Subcutaneous abdominal adipose tissue (tissue), 5 donors: ENCODE measurements around the gene ZNF507.
A peak's percentile ranks its signal among the peaks of the same experiment; 100 is the strongest.

Experiments
- H3K27ac ChIP-seq: one replicate; pipeline ENCODE4 v1.7.0; 2013; ENCODE audit warnings: low read depth, mild to moderate bottlenecking, inconsistent platforms, low read length, moderate library complexity
- H3K27me3 ChIP-seq, 5 donors: one replicate each; pipeline ENCODE4 v1.7.0; 2013; ENCODE audit warnings: low read length in 5 of 5, inconsistent platforms in 1 of 5; ENCODE audit not compliant: control insufficient read depth in 5 of 5, insufficient read depth in 4 of 5
- H3K36me3 ChIP-seq, 5 donors: one replicate each; pipeline ENCODE4 v1.7.0; 2013; ENCODE audit warnings: low read length in 5 of 5; ENCODE audit not compliant: control insufficient read depth in 5 of 5, insufficient read depth in 5 of 5
- H3K4me1 ChIP-seq, 5 donors: one replicate each; pipeline ENCODE4 v1.7.0; 2013; ENCODE audit warnings: low read length in 5 of 5, mild to moderate bottlenecking in 3 of 5, moderate library complexity in 1 of 5; ENCODE audit not compliant: control insufficient read depth in 5 of 5, insufficient read depth in 5 of 5
- H3K4me3 ChIP-seq, 5 donors: one replicate each; pipeline ENCODE4 v1.7.0; 2013; ENCODE audit warnings: low read length in 5 of 5, low read depth in 1 of 5
- H3K9ac ChIP-seq, 5 donors: one replicate each; pipeline ENCODE4 v1.7.0; 2013; ENCODE audit warnings: low read length in 5 of 5, mild to moderate bottlenecking in 4 of 5, moderate library complexity in 3 of 5
- H3K9me3 ChIP-seq, 5 donors: one replicate each; pipeline ENCODE4 v1.7.0; 2013; ENCODE audit warnings: low read length in 5 of 5; ENCODE audit not compliant: control insufficient read depth in 5 of 5
- donor health status: healthy.
- donor health status: healthy.
- donor health status: healthy.
- donor health status: healthy.
- donor health status: healthy.

Gene ZNF507

GRCh38 chr19:32339423-32339822, 6.0 kb upstream of the ZNF507 start:
- Histone ChIP-seq H3K9ac (no peak overlapping the region), H3K27ac (no peak overlapping the region)

GRCh38 chr19:32339988-32340874, 5.2 kb upstream of the ZNF507 start:
- H3K27me3 ChIP-seq, result peaks cover 0 to 13% (median 0%) of the 10 kb centered on the region in 5 donors
- no peaks in the 10 kb centered on the region for H3K9me3 ChIP-seq
- peaks cover 0 to 4% (median 0%) of the 10 kb centered on the region in 5 donors for H3K4me1 ChIP-seq
- H3K27ac ChIP-seq, result no peak overlapping the region
- H3K36me3 ChIP-seq, result no peaks in the 10 kb centered on the region
- no peak overlapping the region for H3K4me3 ChIP-seq
- no peak overlapping the region for H3K9ac ChIP-seq

More at GRCh38 chr19:32339423-32339822, 6.0 kb upstream of the ZNF507 start:
- Histone ChIP-seq H3K36me3 (no peaks in the 10 kb centered on the region), H3K4me1 (peaks cover 0 to 4% (median 0%) of the 10 kb centered on the region in 5 donors), H3K9me3 (no peaks in the 10 kb centered on the region), H3K4me3 (no peak overlapping the region), H3K27me3 (peaks cover 0 to 10% (median 0%) of the 10 kb centered on the region in 5 donors)

- Histone ChIP-seq H3K27ac (no peak overlapping the region), H3K9me3 (no peaks in the 10 kb centered on the region), H3K4me3 (no peak overlapping the region), H3K4me1 (peaks cover 0 to 20% (median 18%) of the 10 kb centered on the region in 5 donors), H3K9ac (no peak overlapping the region), H3K27me3 (peaks cover 0 to 13% (median 0%) of the 10 kb centered on the region in 5 donors), H3K36me3 (peaks cover 0 to 1% (median 0%) of the 10 kb centered on the region in 5 donors)
Observed at GRCh38 chr19:32342695-32343094, 2.7 kb upstream of the ZNF507 start.

GRCh38 chr19:32343550-32344262, 1.7 kb upstream of the ZNF507 start:
- H3K4me1 ChIP-seq, result peaks cover 0 to 20% (median 19%) of the 10 kb centered on the region in 5 donors
- no peak overlapping the region for H3K27ac ChIP-seq
- H3K4me3 ChIP-seq, result no peak overlapping the region
- peaks cover 0 to 7% (median 3%) of the 10 kb centered on the region in 5 donors for H3K36me3 ChIP-seq
- H3K9ac ChIP-seq, result no peak overlapping the region
- H3K27me3 ChIP-seq, result peaks cover 0 to 13% (median 0%) of the 10 kb centered on the region in 5 donors
- no peaks in the 10 kb centered on the region for H3K9me3 ChIP-seq

GRCh38 chr19:32346901-32347300, 1.5 kb downstream of the ZNF507 start:
- Histone ChIP-seq H3K9me3 (no peaks in the 10 kb centered on the region), H3K4me3 (peak overlapping the region; percentile 83 to 89 (median 87)), H3K9ac (peak overlapping the region in 3 of 5 donors; percentile 87 to 92 (median 91)), H3K4me1 (peaks cover 0 to 35% (median 24%) of the 10 kb centered on the region in 5 donors), H3K27me3 (peaks cover 0 to 13% (median 0%) of the 10 kb centered on the region in 5 donors), H3K27ac (peak overlapping the region; percentile 81), H3K36me3 (peaks cover 3 to 26% (median 14%) of the 10 kb centered on the region in 5 donors)

- Histone ChIP-seq H3K4me1 (peaks cover 0 to 35% (median 24%) of the 10 kb centered on the region in 5 donors), H3K27ac (no peak overlapping the region), H3K4me3 (no peak overlapping the region), H3K36me3 (peaks cover 3 to 26% (median 15%) of the 10 kb centered on the region in 5 donors), H3K9me3 (no peaks in the 10 kb centered on the region), H3K9ac (no peak overlapping the region), H3K27me3 (peaks cover 0 to 11% (median 0%) of the 10 kb centered on the region in 5 donors)
Observed at GRCh38 chr19:32347573-32347972, 2.2 kb downstream of the ZNF507 start.

GRCh38 chr19:32349051-32349450, 3.6 kb downstream of the ZNF507 start:
- Histone ChIP-seq H3K4me3 (no peak overlapping the region), H3K4me1 (peaks cover 0 to 35% (median 24%) of the 10 kb centered on the region in 5 donors), H3K36me3 (peaks cover 18 to 38% (median 30%) of the 10 kb centered on the region in 5 donors), H3K27ac (no peak overlapping the region), H3K27me3 (peaks cover 0 to 3% (median 0%) of the 10 kb centered on the region in 5 donors), H3K9me3 (no peaks in the 10 kb centered on the region), H3K9ac (no peak overlapping the region)

- no peak overlapping the region for H3K27ac ChIP-seq
- no peak overlapping the region for H3K9ac ChIP-seq
- H3K36me3 ChIP-seq, result peaks cover 26 to 42% (median 38%) of the 10 kb centered on the region in 5 donors
- H3K4me1 ChIP-seq, result peaks cover 0 to 35% (median 24%) of the 10 kb centered on the region in 5 donors
- H3K4me3 ChIP-seq, result no peak overlapping the region
- H3K27me3 ChIP-seq, result peaks cover 0 to under 1% (median 0%) of the 10 kb centered on the region in 5 donors
- no peaks in the 10 kb centered on the region for H3K9me3 ChIP-seq
Observed at GRCh38 chr19:32349724-32350470, 4.5 kb downstream of the ZNF507 start.

GRCh38 chr19:32350471-32350865, 5.1 kb downstream of the ZNF507 start:
- H3K9me3 ChIP-seq, result no peaks in the 10 kb centered on the region
- no peak overlapping the region for H3K27ac ChIP-seq
- peaks cover 0 to 35% (median 24%) of the 10 kb centered on the region in 5 donors for H3K4me1 ChIP-seq
- no peaks in the 10 kb centered on the region for H3K27me3 ChIP-seq
- H3K9ac ChIP-seq, result no peak overlapping the region
- no peak overlapping the region for H3K4me3 ChIP-seq
- peaks cover 30 to 47% (median 42%) of the 10 kb centered on the region in 5 donors for H3K36me3 ChIP-seq
